ENCODE results near the gene FST.

FST gene

GRCh38 chr5:53433026-53433425 is 47.4 kb upstream of the FST start (continued):
- no peak for TF ChIP-seq ZNF518A (tag by site-specific recombination; conservative IDR thresholded peaks at IDR 0.05; ENCODE audit: low read depth)

DNA sequence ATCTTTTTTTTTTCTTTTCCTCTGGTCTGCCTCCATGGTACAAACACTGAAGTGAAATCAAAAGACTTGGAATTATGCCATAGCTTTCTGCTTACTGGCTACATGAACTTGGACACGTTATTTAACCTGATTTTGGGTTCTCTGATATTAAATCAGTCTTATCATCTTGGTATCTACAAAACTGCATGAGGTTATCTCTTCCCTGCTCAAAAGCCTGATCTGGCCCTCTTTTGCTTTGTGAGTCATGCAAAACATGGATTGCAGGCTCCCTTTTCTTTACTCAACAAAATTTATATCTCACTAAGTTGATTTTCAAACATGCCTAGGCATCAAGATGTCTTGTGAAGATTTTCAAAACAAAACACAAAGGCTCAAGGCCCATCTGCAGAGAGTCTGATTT is 45.9 kb upstream of the FST start:
- Histone ChIP-seq H3K4me3 (ENCODE audit: low read depth, low read length) (no peak overlapping the region), H3K36me3 (ENCODE audit: control insufficient read depth in 2 of 2, insufficient read depth in 1 of 2, low read length in 2 of 2) (no peaks in the 10 kb centered on the region), H3K9me3 (ENCODE audit: control insufficient read depth, insufficient read depth, low read depth, low read length) (no peaks in the 10 kb centered on the region), H3K4me1 (ENCODE audit: control insufficient read depth, insufficient read depth, low read length) (0 out of 2 replicates have a peak, but pooled peaks cover 3% of the 10 kb centered on the region), H3K27ac (ENCODE audit: extremely low read depth, low read depth, low read length) (no peak overlapping the region)
- TF ChIP-seq EGR2 (tag by site-specific recombination; IDR thresholded peaks at IDR 0.05; ENCODE audit: low read depth) (no peak), ZNF426 (tag by site-specific recombination; IDR thresholded peaks at IDR 0.05) (no peak), ZNF221 (tag by site-specific recombination; IDR thresholded peaks at IDR 0.05; ENCODE audit: borderline replicate concordance) (no peak), ZNF747 (tag by site-specific recombination; IDR thresholded peaks at IDR 0.05) (no peak), ZNF350 (tag by site-specific recombination; IDR thresholded peaks at IDR 0.05) (no peak), ZNF561 (tag by site-specific recombination; IDR thresholded peaks at IDR 0.05; ENCODE audit: borderline replicate concordance) (no peak), ZNF777 (tag by site-specific recombination; IDR thresholded peaks at IDR 0.05; ENCODE audit: borderline replicate concordance) (no peak)
- ChIA-PET CTCF (interaction anchor here (0.7 to 1.4 kb wide), 3 partner anchors 16 to 264 kb away, joined by 3 to 8 read pairs (median 3); no protein-coding TSS in a partner anchor), POLR2A (no interaction called here)

GRCh38 chr5:53436480-53437191 is 43.8 kb upstream of the FST start:
- Histone ChIP-seq H3K4me1 (ENCODE audit: control insufficient read depth, insufficient read depth, low read length) (0 out of 2 replicates have a peak, but pooled peaks cover 3% of the 10 kb centered on the region), H3K36me3 (ENCODE audit: control insufficient read depth in 2 of 2, insufficient read depth in 1 of 2, low read length in 2 of 2) (no peaks in the 10 kb centered on the region), H3K4me3 (ENCODE audit: low read depth, low read length) (no peak overlapping the region), H3K9me3 (ENCODE audit: control insufficient read depth, insufficient read depth, low read depth, low read length) (no peaks in the 10 kb centered on the region), H3K27ac (ENCODE audit: extremely low read depth, low read depth, low read length) (no peak overlapping the region)
- CTCF ChIA-PET, result interaction anchor here (1.0 to 1.2 kb wide), 3 partner anchors 10 to 793 kb away, joined by 3 read pairs; no protein-coding TSS in a partner anchor
- POLR2A ChIA-PET, result no interaction called here
- TF ChIP-seq, protein P1, sequence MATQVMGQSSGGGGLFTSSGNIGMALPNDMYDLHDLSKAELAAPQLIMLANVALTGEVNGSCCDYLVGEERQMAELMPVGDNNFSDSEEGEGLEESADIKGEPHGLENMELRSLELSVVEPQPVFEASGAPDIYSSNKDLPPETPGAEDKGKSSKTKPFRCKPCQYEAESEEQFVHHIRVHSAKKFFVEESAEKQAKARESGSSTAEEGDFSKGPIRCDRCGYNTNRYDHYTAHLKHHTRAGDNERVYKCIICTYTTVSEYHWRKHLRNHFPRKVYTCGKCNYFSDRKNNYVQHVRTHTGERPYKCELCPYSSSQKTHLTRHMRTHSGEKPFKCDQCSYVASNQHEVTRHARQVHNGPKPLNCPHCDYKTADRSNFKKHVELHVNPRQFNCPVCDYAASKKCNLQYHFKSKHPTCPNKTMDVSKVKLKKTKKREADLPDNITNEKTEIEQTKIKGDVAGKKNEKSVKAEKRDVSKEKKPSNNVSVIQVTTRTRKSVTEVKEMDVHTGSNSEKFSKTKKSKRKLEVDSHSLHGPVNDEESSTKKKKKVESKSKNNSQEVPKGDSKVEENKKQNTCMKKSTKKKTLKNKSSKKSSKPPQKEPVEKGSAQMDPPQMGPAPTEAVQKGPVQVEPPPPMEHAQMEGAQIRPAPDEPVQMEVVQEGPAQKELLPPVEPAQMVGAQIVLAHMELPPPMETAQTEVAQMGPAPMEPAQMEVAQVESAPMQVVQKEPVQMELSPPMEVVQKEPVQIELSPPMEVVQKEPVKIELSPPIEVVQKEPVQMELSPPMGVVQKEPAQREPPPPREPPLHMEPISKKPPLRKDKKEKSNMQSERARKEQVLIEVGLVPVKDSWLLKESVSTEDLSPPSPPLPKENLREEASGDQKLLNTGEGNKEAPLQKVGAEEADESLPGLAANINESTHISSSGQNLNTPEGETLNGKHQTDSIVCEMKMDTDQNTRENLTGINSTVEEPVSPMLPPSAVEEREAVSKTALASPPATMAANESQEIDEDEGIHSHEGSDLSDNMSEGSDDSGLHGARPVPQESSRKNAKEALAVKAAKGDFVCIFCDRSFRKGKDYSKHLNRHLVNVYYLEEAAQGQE (tag by site-specific recombination; IDR thresholded peaks at IDR 0.05), result no peak
- TF ChIP-seq ZNF174 (tag by site-specific recombination; IDR thresholded peaks at IDR 0.05), result no peak
- no peak for TF ChIP-seq ZNF560 (tag by site-specific recombination; IDR thresholded peaks at IDR 0.05; ENCODE audit: borderline replicate concordance)
- no peak for TF ChIP-seq ZNF658 (tag by site-specific recombination; IDR thresholded peaks at IDR 0.05)
- no peak for TF ChIP-seq ZNF121 (tag by site-specific recombination; IDR thresholded peaks at IDR 0.05)
- no peak for TF ChIP-seq ZNF544 (tag by site-specific recombination; IDR thresholded peaks at IDR 0.05)
- TF ChIP-seq PRDM1 (tag by site-specific recombination; IDR thresholded peaks at IDR 0.05), result no peak
- no peak for TF ChIP-seq ZNF624 (tag by site-specific recombination; IDR thresholded peaks at IDR 0.05)
- no peak for TF ChIP-seq SETDB1 (IDR thresholded peaks at IDR 0.05; ENCODE audit: insufficient read length, low read length)
- TF ChIP-seq BCL6B (tag by site-specific recombination; IDR thresholded peaks at IDR 0.05), result no peak
- no peak for TF ChIP-seq ZNF132 (tag by site-specific recombination; IDR thresholded peaks at IDR 0.05; ENCODE audit: borderline replicate concordance)
- no peak for TF ChIP-seq ZNF302 (tag by site-specific recombination; IDR thresholded peaks at IDR 0.05; ENCODE audit: low read depth)
- TF ChIP-seq ZBTB48 (tag by site-specific recombination; IDR thresholded peaks at IDR 0.05), result no peak
- TF ChIP-seq ZNF133 (tag by site-specific recombination; IDR thresholded peaks at IDR 0.05), result no peak
